GM12878 (cell line): Measurements from ENCODE around the gene CITED1. TPM values are rescaled to one million over a fixed set of nuclear protein-coding genes. Genes with fewer than 3 reads are reported as not detected.

ENCODE experiments used
- ATAC-seq: fragments of 200-7000 bp; cut with Tn5 transposase; 3 replicates; pipeline ENCODE4 v1.9.1; 2020; ENCODE audit warnings: mild to moderate bottlenecking, moderate library complexity
- BruUV-seq: library from RNA; stranded (reverse); fragments of 400-500 nt; replicated peaks from 2 replicates; lab custom pipeline; 2021; lab: Mats Ljungman, UMichigan
- CTCF ChIA-PET: fragments of 300-600 bp; sonication (Branson Sonifier 250); formaldehyde crosslinking; extraction: SDS; loops from one replicate; lab custom pipeline; 2021; ENCODE audit warnings: inconsistent platforms; lab: Yijun Ruan, JAX
- POLR2A ChIA-PET: fragments of 350-600 bp; formaldehyde crosslinking; extraction: SDS; loops from one replicate; lab custom pipeline; 2021; ENCODE audit warnings: inconsistent platforms; lab: Charles Lee
- RAD21 ChIA-PET: fragments of 300-600 bp; sonication (Branson Sonifier 250); formaldehyde crosslinking; loops from one replicate; lab custom pipeline; 2023; ENCODE audit warnings: antibody characterized with exemption; ENCODE audit not compliant: unreplicated experiment; lab: Charles Lee
- SMC1A ChIA-PET: fragments of 300-600 bp; sonication (Branson Sonifier 250); formaldehyde crosslinking; loops from one replicate; lab custom pipeline; 2023; ENCODE audit not compliant: unreplicated experiment, uncharacterized antibody; lab: Charles Lee
- DNase-seq: peaks from one replicate; pipeline ENCODE4 v3.0.0-alpha.2; 2011; ENCODE audit warnings: low read depth, low spot score
- FAIRE-seq: peaks from 3 replicates; lab custom pipeline; 2011; peaks lifted over from hg19 to GRCh38; lab: Jason Lieb, UNC
- H2AFZ ChIP-seq: 2 replicates; pipeline ENCODE4 v1.6.0; 2011; ENCODE audit warnings: low read depth, low read length, control low read depth; ENCODE audit not compliant: control insufficient read depth
- H3K27ac ChIP-seq: 2 replicates; pipeline ENCODE4 v1.5.1; 2011; ENCODE audit warnings: control low read depth; ENCODE audit not compliant: control insufficient read depth, insufficient read depth
- H3K27me3 ChIP-seq, 2 experiments: replicated peaks in 1 of 2; 2 replicates each; pipeline versions ENCODE4 v1.6.0 to v1.6.1; 2011; ENCODE audit warnings: low read length in 1 of 2; ENCODE audit not compliant: control insufficient read depth in 2 of 2, insufficient read depth in 2 of 2
- H3K36me3 ChIP-seq, 2 experiments: 2 replicates each; pipeline ENCODE4 v1.5.1; 2011; ENCODE audit warnings: low read length in 1 of 2; ENCODE audit not compliant: control insufficient read depth in 2 of 2, insufficient read depth in 2 of 2
- H3K4me1 ChIP-seq: 2 replicates; pipeline ENCODE4 v1.6.1; 2011; ENCODE audit warnings: mild to moderate bottlenecking, low read length, moderate library complexity, mixed read lengths; ENCODE audit not compliant: control insufficient read depth, insufficient read depth
- H3K4me2 ChIP-seq: 2 replicates; pipeline ENCODE4 v1.6.0; 2011; ENCODE audit warnings: control low read depth; ENCODE audit not compliant: control insufficient read depth, insufficient read depth
- H3K4me3 ChIP-seq: fragments of 200-600 bp; sonication (generic); 2 replicates; pipeline ENCODE4 v1.5.1; 2016
- H3K79me2 ChIP-seq: 2 replicates; pipeline ENCODE4 v1.6.0; 2011; ENCODE audit warnings: low read length; ENCODE audit not compliant: control insufficient read depth, insufficient read depth
- H3K9ac ChIP-seq: 2 replicates; pipeline ENCODE4 v1.8.0; 2011; ENCODE audit warnings: low read length, control low read depth, mixed read lengths; ENCODE audit not compliant: control insufficient read depth, insufficient read depth
- H3K9me3 ChIP-seq: replicated peaks from 3 replicates; pipeline ENCODE4 v1.5.1; 2011; ENCODE audit warnings: mild to moderate bottlenecking, low read length; ENCODE audit not compliant: control insufficient read depth, insufficient read depth
- H4K20me1 ChIP-seq: 2 replicates; pipeline ENCODE4 v1.6.0; 2011; ENCODE audit not compliant: control insufficient read depth, insufficient read depth
- ASH2L ChIP-seq: fragments of 300-600, 200-600 bp; sonication (generic); IDR thresholded peaks from 2 replicates; pipeline ENCODE4 v1.6.1; 2017; ENCODE audit warnings: low read depth, mild to moderate bottlenecking, borderline replicate concordance
- ATF3 ChIP-seq: IDR thresholded peaks from 2 replicates; pipeline ENCODE4 v1.6.1; 2011; ENCODE audit warnings: low read depth, mild to moderate bottlenecking, low read length, moderate library complexity, borderline replicate concordance; ENCODE audit errors: extremely low read depth
- ATF7 ChIP-seq: fragments of 450-650 bp; IDR thresholded peaks from 2 replicates; pipeline ENCODE4 v1.6.1; 2016; ENCODE audit warnings: low read depth, mild to moderate bottlenecking
- CBFB ChIP-seq: IDR thresholded peaks from 2 replicates; pipeline ENCODE4 v1.6.1; 2016; ENCODE audit warnings: antibody characterized with exemption, low read depth
- CHD1 ChIP-seq: IDR thresholded peaks from 2 replicates; pipeline ENCODE4 v1.6.1; 2012; ENCODE audit warnings: low read depth, low read length, improper control_type of control experiment
- HSF1 ChIP-seq: fragments of 150-350 bp; IDR thresholded peaks from 2 replicates; pipeline ENCODE4 v1.6.1; 2014; ENCODE audit warnings: mild to moderate bottlenecking, low read depth, low read length
- JUND ChIP-seq: IDR thresholded peaks from 2 replicates; pipeline ENCODE4 v1.6.1; 2012; ENCODE audit warnings: low read depth, mild to moderate bottlenecking, low read length, improper control_type of control experiment, moderate library complexity
- KLF5 ChIP-seq: fragments of 450-650 bp; IDR thresholded peaks from 2 replicates; pipeline ENCODE4 v1.6.1; 2014; ENCODE audit warnings: mild to moderate bottlenecking; ENCODE audit not compliant: partially characterized antibody
- MAX ChIP-seq: IDR thresholded peaks from 2 replicates; pipeline ENCODE4 v1.6.1; 2012; ENCODE audit warnings: low read depth, low read length, improper control_type of control experiment
- RFX5 ChIP-seq: IDR thresholded peaks from 2 replicates; pipeline ENCODE4 v1.6.1; 2011; ENCODE audit warnings: low read depth, low read length, improper control_type of control experiment
- RUNX3 ChIP-seq: IDR thresholded peaks from 2 replicates; pipeline ENCODE4 v1.6.1; 2012; ENCODE audit warnings: low read length, inconsistent platforms
- SMAD1 ChIP-seq: fragments of 450-650 bp; IDR thresholded peaks from 2 replicates; pipeline ENCODE4 v1.6.1; 2018; ENCODE audit warnings: mild to moderate bottlenecking, low read depth; ENCODE audit not compliant: partially characterized antibody
- SMARCA5 ChIP-seq: fragments of 450-650 bp; IDR thresholded peaks from 2 replicates; pipeline ENCODE4 v1.6.1; 2017; ENCODE audit warnings: mild to moderate bottlenecking
- SPI1 ChIP-seq: IDR thresholded peaks from 2 replicates; pipeline ENCODE4 v1.6.1; 2011; ENCODE audit warnings: low read depth, mild to moderate bottlenecking, low read length, moderate library complexity, borderline replicate concordance; ENCODE audit not compliant: insufficient read depth
- TAF1 ChIP-seq: IDR thresholded peaks from 2 replicates; pipeline ENCODE4 v1.6.1; 2011; ENCODE audit warnings: mild to moderate bottlenecking, low read depth, low read length, borderline replicate concordance
- USF1 ChIP-seq: IDR thresholded peaks from 2 replicates; pipeline ENCODE4 v1.6.1; 2011; ENCODE audit warnings: borderline replicate concordance, low read depth, mild to moderate bottlenecking, moderate library complexity, mixed read lengths, low read length; ENCODE audit not compliant: insufficient read depth; ENCODE audit errors: extremely low read length
- ZBTB11 ChIP-seq: fragments of 450-650 bp; formaldehyde crosslinking; IDR thresholded peaks from 2 replicates; pipeline ENCODE4 v1.5.0; 2022; ENCODE audit warnings: mild to moderate bottlenecking, missing genetic modification characterization
- ZNF274 ChIP-seq: IDR thresholded peaks from one replicate; pipeline ENCODE4 v1.8.0; 2011; ENCODE audit not compliant: insufficient read length, insufficient read depth
- WGBS: methylation state at CpG from one replicate; pipeline ENCODE4 v1.1.6; 2016; ENCODE audit warnings: low lambda C conversion rate; ENCODE audit not compliant: insufficient replicate concordance, insufficient coverage; ENCODE audit errors: missing lambda C conversion rate; 5-methylcytosine and 5-hydroxymethylcytosine counted together
- in situ Hi-C: fragments of 300-500 bp; cut with MboI; formaldehyde crosslinking; loops from 9 replicates; pipeline ENCODE4 v1.14.3; 2018; ENCODE audit warnings: mixed read lengths
- intact Hi-C: fragments of 100-400 bp; cut with micrococcal nuclease; formaldehyde crosslinking; loops from one replicate; pipeline ENCODE4 v1.14.2; 2022; ENCODE audit not compliant: unreplicated experiment
- polyA plus RNA-seq, 11 experiments: library from polyadenylated mRNA; depleted of rRNA in 4 of 11; unstranded in 6 of 11; stranded (reverse) in 5 of 11; fragments of >200 nt; fragmentation: Nextera tagmentation in 4 of 11; fragmentation: Illumina TruSeq in 1 of 11; extraction: Ambion mirVana in 4 of 11; extraction: Trizol in 1 of 11; gene quantifications; 1 replicate in 1 of 11; 2 replicates in 10 of 11; pipeline versions ENCODE4 v1.2.1 to v1.2.3, GENCODE V29; 2011 to 2016; ENCODE audit warnings: inconsistent platforms in 2 of 11, missing spikeins in 2 of 11, low read depth in 1 of 11
- total RNA-seq, 4 experiments: library from RNA; depleted of rRNA in 3 of 4; stranded (reverse); fragments of >200 nt in 3 of 4; fragmentation: Illumina TruSeq in 1 of 4; extraction: Trizol in 1 of 4; gene quantifications; 2 replicates each; pipeline versions ENCODE4 v1.2.1 to v1.2.3, GENCODE V29; 2013 to 2021

CITED1 gene
- total and polyA plus RNA-seq, 10 of the 15 experiments (the other 5 are each of a cell fraction or from before 2014, with no cell fraction given) = 0.56 TPM; not detected in 9

- Histone ChIP-seq H3K4me2 (no peak overlapping the region), H3K79me2 (no peaks in the 10 kb centered on the region), H3K9me3 (no peaks in the 10 kb centered on the region), H3K36me3 (no peaks in the 10 kb centered on the region), H3K4me3 (no peak overlapping the region), H2AFZ (no peak overlapping the region), H3K9ac (no peak overlapping the region), H3K27ac (no peak overlapping the region), H4K20me1 (no peaks in the 10 kb centered on the region), H3K27me3 (peaks cover 0 to 3% of the 10 kb centered on the region in 2 experiments), H3K4me1 (no peaks in the 10 kb centered on the region)
- DNase-seq (no peak), ATAC-seq (no peak), FAIRE-seq (no peak)
- intact Hi-C loops (no loop called here), in situ Hi-C loops (no loop called here)
- BruUV-seq = no TSS peak
- ChIA-PET RAD21 (interaction anchor here (0.7 kb wide), 1 partner anchor 59 kb away, joined by 3 read pairs; no protein-coding TSS in a partner anchor), CTCF (interaction anchor here (1.5 to 2.1 kb wide), 2 partner anchors 10 to 243 kb away, joined by 3 to 7 read pairs; no protein-coding TSS in a partner anchor), SMC1A (interaction anchor here (1.6 kb wide), 1 partner anchor 43 kb away, joined by 4 read pairs; no protein-coding TSS in a partner anchor), POLR2A (no interaction called here)
- WGBS = 53% methylated on average over 1 of the region's 1 CpG
- TF ChIP-seq SPI1 (no peak), CBFB (no peak), CHD1 (no peak), RFX5 (no peak), USF1 (no peak), ASH2L (no peak), ATF3 (no peak), SMARCA5 (no peak), HSF1 (no peak), ATF7 (no peak), MAX (no peak), SMAD1 (no peak), KLF5 (no peak), TAF1 (no peak), ZBTB11 (CRISPR knock-in tag) (no peak), ZNF274 (no peak), JUND (no peak), RUNX3 (no peak)
Measured at GRCh38 chrX:72296991-72297390, 8.7 kb downstream of the CITED1 start.
